K562 (cell line): ENCODE data around the gene ATXN7L1. TPM values are rescaled to one million over a fixed set of nuclear protein-coding genes. Genes with fewer than 3 reads are reported as not detected.

Experiments
- ASH1L ChIP-seq: fragments of 450-650 bp; IDR thresholded peaks from 2 replicates; pipeline ENCODE4 v1.6.1; 2018; ENCODE audit warnings: borderline replicate concordance, mild to moderate bottlenecking, low read depth; ENCODE audit not compliant: partially characterized antibody
- CBFB ChIP-seq: sonication (generic); formaldehyde crosslinking; IDR thresholded peaks from 2 replicates; pipeline ENCODE4 v1.4.0; 2020; ENCODE audit warnings: mild to moderate bottlenecking, missing genetic modification reagents
- DMBX1 ChIP-seq: fragments of 250-450 bp; sonication (Bioruptor Pico); IDR thresholded peaks from 2 replicates; pipeline ENCODE4 v1.8.0; 2022; ENCODE audit warnings: inconsistent platforms, mild to moderate bottlenecking, moderate library complexity, borderline replicate concordance
- DPF2 ChIP-seq: fragments of 450-650 bp; IDR thresholded peaks from 2 replicates; pipeline ENCODE4 v1.6.1; 2016
- ESRRA ChIP-seq: fragments of 450-650 bp; IDR thresholded peaks from 2 replicates; pipeline ENCODE4 v1.6.1; 2014; ENCODE audit warnings: low read depth, mild to moderate bottlenecking, moderate library complexity, borderline replicate concordance
- FOXK1 ChIP-seq: sonication (generic); formaldehyde crosslinking; IDR thresholded peaks from 2 replicates; pipeline ENCODE4 v1.8.0; 2022; ENCODE audit warnings: missing genetic modification reagents, mild to moderate bottlenecking, borderline replicate concordance
- FOXK2 ChIP-seq, 2 experiments: fragments of 450-650 bp; IDR thresholded peaks in 1 of 2; conservative IDR thresholded peaks in 1 of 2; 2 replicates each; pipeline ENCODE4 v1.6.1; 2016; ENCODE audit warnings: low read depth in 2 of 2, mild to moderate bottlenecking in 1 of 2
- FUS ChIP-seq: fragments of 200-400 bp; formaldehyde crosslinking; optimal IDR thresholded peaks from 2 replicates; pipeline ENCODE3; 2017; ENCODE audit warnings: low read depth, low read length
- HOXB6 ChIP-seq: fragments of 250-450 bp; sonication (Bioruptor Pico); IDR thresholded peaks from 2 replicates; pipeline ENCODE4 v1.5.1; 2022; ENCODE audit warnings: mild to moderate bottlenecking, borderline replicate concordance
- RBM39 ChIP-seq: fragments of 200-400 bp; formaldehyde crosslinking; optimal IDR thresholded peaks from 2 replicates; pipeline ENCODE3; 2018; ENCODE audit warnings: low read depth, low read length
- SMAD3 ChIP-seq: fragments of 450-650 bp; formaldehyde crosslinking; conservative IDR thresholded peaks from 2 replicates; pipeline ENCODE4 v1.4.0; 2020; ENCODE audit warnings: mild to moderate bottlenecking
- SMARCA5 ChIP-seq: fragments of 450-650 bp; IDR thresholded peaks from 2 replicates; pipeline ENCODE4 v1.6.1; 2016
- SMARCE1 ChIP-seq: fragments of 450-650 bp; IDR thresholded peaks from 2 replicates; pipeline ENCODE4 v1.7.1; 2016; ENCODE audit warnings: mild to moderate bottlenecking
- SMC3 ChIP-seq: conservative IDR thresholded peaks from 2 replicates; pipeline ENCODE4 v1.6.1; 2011; ENCODE audit warnings: low read depth, low read length, improper control_type of control experiment; ENCODE audit not compliant: insufficient read depth
- TAF1 ChIP-seq: IDR thresholded peaks from 2 replicates; pipeline ENCODE4 v1.6.1; 2011; ENCODE audit warnings: mild to moderate bottlenecking, low read length, moderate library complexity; ENCODE audit not compliant: insufficient read depth, control insufficient read depth, severe bottlenecking; ENCODE audit errors: extremely low read depth
- TAF9B ChIP-seq: fragments of 450-650 bp; IDR thresholded peaks from 2 replicates; pipeline ENCODE4 v1.6.1; 2018; ENCODE audit warnings: mild to moderate bottlenecking; ENCODE audit not compliant: partially characterized antibody
- TAL1 ChIP-seq: fragments of 450-650 bp; IDR thresholded peaks from 2 replicates; pipeline ENCODE4 v1.6.1; 2016; ENCODE audit warnings: mild to moderate bottlenecking
- TRIM24 ChIP-seq, 2 experiments: fragments of 450-650 bp; IDR thresholded peaks; 2 replicates each; pipeline ENCODE4 v1.6.1; 2016
- ZC3H8 ChIP-seq: fragments of 450-650 bp; IDR thresholded peaks from 2 replicates; pipeline ENCODE4 v1.6.1; 2017
- ZFP30 ChIP-seq: fragments of 250-450 bp; sonication (Bioruptor Pico); IDR thresholded peaks from 2 replicates; pipeline ENCODE4 v1.8.0; 2022; ENCODE audit warnings: moderate library complexity, mild to moderate bottlenecking, inconsistent platforms, borderline replicate concordance
- ZNF124 ChIP-seq: sonication (generic); formaldehyde crosslinking; IDR thresholded peaks from 2 replicates; pipeline ENCODE4 v1.8.1; 2022; ENCODE audit warnings: missing genetic modification reagents
- ZNF408 ChIP-seq: fragments of 250-450 bp; sonication (Bioruptor Pico); IDR thresholded peaks from 2 replicates; pipeline ENCODE4 v1.4.0; 2020; ENCODE audit warnings: low read depth, mild to moderate bottlenecking, moderate library complexity
- polyA plus RNA-seq, 8 experiments: library from polyadenylated mRNA; depleted of rRNA in 4 of 8; stranded (reverse) in 5 of 8; unstranded in 3 of 8; fragments of >200 nt; fragmentation: Nextera tagmentation in 2 of 8; fragmentation: Illumina TruSeq in 1 of 8; extraction: Ambion mirVana in 2 of 8; extraction: Trizol in 1 of 8; gene quantifications; 2 replicates each; pipeline versions ENCODE4 v1.2.1 to v1.2.3, GENCODE V29; 2011 to 2014; ENCODE audit warnings: inconsistent platforms in 1 of 8, missing spikeins in 1 of 8
- total RNA-seq, 7 experiments: library from RNA; depleted of rRNA in 6 of 7; stranded (reverse); fragments of >200 nt in 6 of 7; fragmentation: Illumina TruSeq in 2 of 7; extraction: Trizol in 2 of 7; gene quantifications; 2 replicates each; pipeline versions ENCODE4 v1.2.1 to v1.2.3, GENCODE V29; 2011 to 2021; ENCODE audit warnings: low replicate concordance in 1 of 7
- TF ChIP-seq, protein P1 (sequence below), 3 experiments: IDR thresholded peaks in 2 of 3; conservative IDR thresholded peaks in 1 of 3; 2 replicates each; pipeline ENCODE4 v1.5.1; 2011 to 2012; ENCODE audit warnings: low read length in 3 of 3, mild to moderate bottlenecking in 3 of 3, control low read depth in 2 of 3, improper control_type of control experiment in 1 of 3, inconsistent platforms in 1 of 3, low read depth in 1 of 3, mixed read lengths in 1 of 3, moderate library complexity in 1 of 3; ENCODE audit not compliant: insufficient read depth in 2 of 3
- TF ChIP-seq, protein P2 (sequence below): fragments of 150-350 bp; IDR thresholded peaks from 2 replicates; pipeline ENCODE4 v1.6.1; 2014; ENCODE audit warnings: low read depth, mild to moderate bottlenecking, low read length, borderline replicate concordance

Gene ATXN7L1
- total and polyA plus RNA-seq, 9 of the 15 experiments (the other 6 are each of a cell fraction or from before 2014, with no cell fraction given), result 6.6 to 13.7 (median 10.7) TPM

- TF ChIP-seq ZC3H8 (0 out of 2 replicates have a peak, but pooled peaks have one; percentile 29), SMARCE1 (0 out of 2 replicates have a peak, but pooled peaks have one; percentile 36), SMAD3 (CRISPR knock-in tag) (no peak), ZFP30 (CRISPR knock-in tag) (no peak), DPF2 (peak; percentile 36; the same call in 1 of the 2 replicates), TAF9B (peak; percentile 83), ZNF124 (CRISPR knock-in tag) (no peak), TRIM24 (IDR thresholded peaks at IDR 0.05) (0 out of 4 replicates have a peak, but pooled peaks of 1 of the 2 experiments have one; percentile 12), RBM39 (no peak), ZNF408 (CRISPR knock-in tag) (no peak), ASH1L (no peak), TAL1 (no peak), SMARCA5 (no peak), SMC3 (0 out of 2 replicates have a peak, but pooled peaks have one; percentile 24), FOXK1 (no peak), TAF1 (peak; percentile 85), HOXB6 (CRISPR knock-in tag) (no peak), FOXK2 (conservative IDR thresholded peaks at IDR 0.05 in 1 of 2, IDR thresholded peaks at IDR 0.05 in 1 of 2; ENCODE audit: low read depth in 2 of 2) (peak; percentile 94 to 95), CBFB (no peak), FUS (no peak), DMBX1 (CRISPR knock-in tag) (no peak; the same call in 1 of the 2 replicates), ESRRA (no peak)
- TF ChIP-seq, protein P1, sequence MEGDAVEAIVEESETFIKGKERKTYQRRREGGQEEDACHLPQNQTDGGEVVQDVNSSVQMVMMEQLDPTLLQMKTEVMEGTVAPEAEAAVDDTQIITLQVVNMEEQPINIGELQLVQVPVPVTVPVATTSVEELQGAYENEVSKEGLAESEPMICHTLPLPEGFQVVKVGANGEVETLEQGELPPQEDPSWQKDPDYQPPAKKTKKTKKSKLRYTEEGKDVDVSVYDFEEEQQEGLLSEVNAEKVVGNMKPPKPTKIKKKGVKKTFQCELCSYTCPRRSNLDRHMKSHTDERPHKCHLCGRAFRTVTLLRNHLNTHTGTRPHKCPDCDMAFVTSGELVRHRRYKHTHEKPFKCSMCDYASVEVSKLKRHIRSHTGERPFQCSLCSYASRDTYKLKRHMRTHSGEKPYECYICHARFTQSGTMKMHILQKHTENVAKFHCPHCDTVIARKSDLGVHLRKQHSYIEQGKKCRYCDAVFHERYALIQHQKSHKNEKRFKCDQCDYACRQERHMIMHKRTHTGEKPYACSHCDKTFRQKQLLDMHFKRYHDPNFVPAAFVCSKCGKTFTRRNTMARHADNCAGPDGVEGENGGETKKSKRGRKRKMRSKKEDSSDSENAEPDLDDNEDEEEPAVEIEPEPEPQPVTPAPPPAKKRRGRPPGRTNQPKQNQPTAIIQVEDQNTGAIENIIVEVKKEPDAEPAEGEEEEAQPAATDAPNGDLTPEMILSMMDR (IDR thresholded peaks at IDR 0.05 in 2 of 3, conservative IDR thresholded peaks at IDR 0.05 in 1 of 3; ENCODE audit: insufficient read depth in 2 of 3, low read depth in 1 of 3, low read length in 3 of 3), result peak; percentile 17 to 80 (median 77); a peak in 3 of 6 replicates
- TF ChIP-seq, protein P2, sequence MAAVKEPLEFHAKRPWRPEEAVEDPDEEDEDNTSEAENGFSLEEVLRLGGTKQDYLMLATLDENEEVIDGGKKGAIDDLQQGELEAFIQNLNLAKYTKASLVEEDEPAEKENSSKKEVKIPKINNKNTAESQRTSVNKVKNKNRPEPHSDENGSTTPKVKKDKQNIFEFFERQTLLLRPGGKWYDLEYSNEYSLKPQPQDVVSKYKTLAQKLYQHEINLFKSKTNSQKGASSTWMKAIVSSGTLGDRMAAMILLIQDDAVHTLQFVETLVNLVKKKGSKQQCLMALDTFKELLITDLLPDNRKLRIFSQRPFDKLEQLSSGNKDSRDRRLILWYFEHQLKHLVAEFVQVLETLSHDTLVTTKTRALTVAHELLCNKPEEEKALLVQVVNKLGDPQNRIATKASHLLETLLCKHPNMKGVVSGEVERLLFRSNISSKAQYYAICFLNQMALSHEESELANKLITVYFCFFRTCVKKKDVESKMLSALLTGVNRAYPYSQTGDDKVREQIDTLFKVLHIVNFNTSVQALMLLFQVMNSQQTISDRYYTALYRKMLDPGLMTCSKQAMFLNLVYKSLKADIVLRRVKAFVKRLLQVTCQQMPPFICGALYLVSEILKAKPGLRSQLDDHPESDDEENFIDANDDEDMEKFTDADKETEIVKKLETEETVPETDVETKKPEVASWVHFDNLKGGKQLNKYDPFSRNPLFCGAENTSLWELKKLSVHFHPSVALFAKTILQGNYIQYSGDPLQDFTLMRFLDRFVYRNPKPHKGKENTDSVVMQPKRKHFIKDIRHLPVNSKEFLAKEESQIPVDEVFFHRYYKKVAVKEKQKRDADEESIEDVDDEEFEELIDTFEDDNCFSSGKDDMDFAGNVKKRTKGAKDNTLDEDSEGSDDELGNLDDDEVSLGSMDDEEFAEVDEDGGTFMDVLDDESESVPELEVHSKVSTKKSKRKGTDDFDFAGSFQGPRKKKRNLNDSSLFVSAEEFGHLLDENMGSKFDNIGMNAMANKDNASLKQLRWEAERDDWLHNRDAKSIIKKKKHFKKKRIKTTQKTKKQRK, result no peak
Measured at GRCh38 chr7:105876091-105876963, at the start of gene ATXN7L1 (continued).
